NCI-H1436 (cell line): Measurements from ENCODE around the gene RUNX2.

Source experiments
- DNase-seq: peaks from one replicate; lab custom pipeline; 2025; lab: John Stamatoyannopoulos, UW

RUNX2 gene

DNA sequence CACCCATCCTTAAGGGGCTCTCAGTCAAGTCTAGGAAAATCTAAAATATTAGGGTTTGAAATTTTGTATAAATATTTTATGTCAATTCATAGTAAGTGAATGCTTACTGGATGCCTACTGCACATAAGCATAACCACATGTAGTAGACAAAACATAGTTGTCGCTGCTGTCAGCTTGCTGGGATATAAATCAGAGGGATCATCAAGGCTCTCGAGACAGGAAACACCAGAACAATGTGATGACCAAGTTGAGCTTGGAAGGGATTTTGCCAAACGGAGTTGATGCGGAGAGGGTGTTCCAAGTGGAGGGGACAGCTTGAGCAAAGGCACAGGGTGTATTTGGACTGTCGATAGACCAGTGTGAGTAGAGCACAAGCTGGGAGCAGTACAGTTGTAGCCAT, 155.4 kb downstream of the RUNX2 start:
- no peak for DNase-seq

DNA sequence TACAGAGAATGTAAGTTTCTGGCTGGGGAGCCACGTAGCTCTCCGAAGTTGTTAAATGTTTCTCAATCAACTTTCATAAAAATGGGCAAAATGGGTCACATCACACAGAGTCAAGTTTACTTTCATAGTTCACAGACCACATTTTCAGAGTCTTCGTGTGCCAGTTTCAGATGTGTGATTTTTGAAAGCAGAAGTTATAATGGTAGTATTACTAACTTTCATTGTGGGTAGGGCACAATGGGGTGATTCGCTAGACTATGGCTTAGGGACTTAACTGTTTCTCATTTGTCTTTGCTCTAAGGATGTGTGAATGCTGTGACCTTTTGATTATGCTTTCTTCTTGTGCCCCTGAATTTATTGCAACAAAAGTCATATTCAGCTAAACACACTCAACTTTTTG, 158.6 kb downstream of the RUNX2 start:
- no peak for DNase-seq

DNA sequence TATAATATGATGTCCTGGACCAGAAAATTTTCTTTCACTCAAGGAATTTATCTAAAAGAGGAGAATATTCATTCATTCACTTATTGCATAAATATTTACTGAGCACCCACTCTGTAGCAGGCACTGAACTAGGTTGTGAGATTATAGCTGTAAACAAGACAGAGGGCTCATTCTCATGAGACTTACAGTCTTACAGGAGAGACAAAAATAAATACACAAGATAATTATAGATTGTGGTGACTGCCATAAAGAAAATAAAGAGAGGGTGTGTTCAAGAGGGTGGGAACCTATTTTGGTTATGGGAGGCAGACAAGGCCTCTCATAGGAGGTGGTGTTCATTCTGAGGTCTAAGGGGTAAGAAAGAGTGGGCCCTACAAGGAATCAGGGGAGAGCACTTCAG, 159.5 kb downstream of the RUNX2 start:
- peak; percentile 20 for DNase-seq

DNA sequence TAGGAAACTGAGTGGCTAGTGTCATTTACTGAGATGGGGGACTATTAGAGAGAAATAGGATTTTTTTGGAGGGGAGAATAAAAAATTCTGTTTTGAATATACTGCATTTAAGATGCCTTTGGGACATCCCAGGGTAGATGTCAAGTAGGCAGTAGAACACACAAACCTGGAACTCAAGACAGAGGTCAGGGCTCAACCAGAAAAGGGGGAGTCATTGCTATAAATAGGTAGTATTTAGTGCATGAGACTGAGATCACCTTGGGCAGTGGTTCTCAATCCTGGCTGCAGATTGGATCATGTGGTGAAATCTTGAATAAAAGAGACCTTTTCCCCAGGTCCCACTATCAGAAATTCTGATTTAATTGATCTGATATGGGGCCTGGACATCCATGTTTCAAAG, 160.1 kb downstream of the RUNX2 start:
- no peak for DNase-seq

DNA sequence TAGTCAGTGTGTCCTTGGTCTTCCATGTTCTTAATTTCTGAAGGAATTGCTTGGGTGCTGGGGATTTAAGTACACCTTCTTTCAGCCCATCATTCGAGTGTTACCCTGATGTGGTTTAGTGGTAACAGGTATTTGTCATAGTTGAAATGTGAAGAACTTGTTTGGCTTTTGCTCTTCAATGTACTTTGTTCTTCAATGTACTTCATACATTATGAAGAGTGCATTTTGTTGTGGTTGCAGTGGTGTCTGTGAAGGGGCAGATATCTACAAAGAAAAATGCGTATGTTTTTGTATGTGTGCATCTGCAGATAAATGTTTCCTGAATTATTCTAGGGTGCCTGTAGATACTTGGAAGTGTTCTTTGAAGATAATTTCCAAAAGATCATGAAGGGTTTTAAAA, 160.8 kb downstream of the RUNX2 start:
- no peak for DNase-seq

DNA sequence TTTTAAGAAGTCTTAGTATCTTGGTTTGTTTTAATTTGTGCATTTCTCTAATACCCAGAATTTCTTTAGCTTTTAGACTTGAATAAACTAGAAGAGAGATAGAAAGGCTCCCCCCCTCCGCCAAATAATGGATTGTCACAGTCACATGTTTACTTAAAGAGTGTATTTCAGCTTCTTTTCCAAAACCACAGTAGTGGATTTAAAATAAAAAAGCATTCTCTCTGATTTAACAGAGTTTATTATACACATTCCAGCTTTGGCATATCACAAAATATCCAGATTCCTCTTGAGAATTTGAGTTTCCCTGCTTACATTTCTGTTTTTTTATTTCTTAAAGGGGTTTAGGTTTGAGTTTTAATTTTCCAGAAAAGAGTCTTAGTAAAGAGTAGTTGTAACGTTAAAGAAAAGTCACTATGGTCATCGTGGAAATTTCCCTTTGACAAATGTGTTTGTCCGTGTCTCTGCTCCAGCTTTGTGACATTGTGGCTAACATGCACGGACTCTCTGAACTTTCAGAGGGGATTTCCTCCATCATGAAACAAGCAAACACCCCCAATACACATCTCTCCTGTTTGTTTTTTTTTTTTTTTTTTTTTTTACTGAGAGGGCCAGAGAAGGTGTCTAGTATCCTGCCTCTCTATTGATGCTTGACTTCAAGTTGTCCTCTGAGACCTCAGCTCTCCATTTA, 163.1 kb downstream of the RUNX2 start:
- DNase-seq, result no peak

DNA sequence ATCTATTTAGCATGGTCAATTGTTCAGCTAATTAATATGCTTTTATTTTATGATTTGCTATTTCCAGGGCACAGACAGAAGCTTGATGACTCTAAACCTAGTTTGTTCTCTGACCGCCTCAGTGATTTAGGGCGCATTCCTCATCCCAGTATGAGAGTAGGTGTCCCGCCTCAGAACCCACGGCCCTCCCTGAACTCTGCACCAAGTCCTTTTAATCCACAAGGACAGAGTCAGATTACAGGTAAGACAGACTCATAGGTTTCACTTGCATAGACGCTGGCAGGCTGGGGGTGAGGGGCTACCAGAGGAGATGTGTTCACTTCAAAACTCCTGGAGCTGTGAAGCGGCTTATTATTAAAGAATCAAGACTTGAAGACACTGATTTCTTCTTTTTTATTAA, 163.7 kb downstream of the RUNX2 start:
- no peak for DNase-seq

DNA sequence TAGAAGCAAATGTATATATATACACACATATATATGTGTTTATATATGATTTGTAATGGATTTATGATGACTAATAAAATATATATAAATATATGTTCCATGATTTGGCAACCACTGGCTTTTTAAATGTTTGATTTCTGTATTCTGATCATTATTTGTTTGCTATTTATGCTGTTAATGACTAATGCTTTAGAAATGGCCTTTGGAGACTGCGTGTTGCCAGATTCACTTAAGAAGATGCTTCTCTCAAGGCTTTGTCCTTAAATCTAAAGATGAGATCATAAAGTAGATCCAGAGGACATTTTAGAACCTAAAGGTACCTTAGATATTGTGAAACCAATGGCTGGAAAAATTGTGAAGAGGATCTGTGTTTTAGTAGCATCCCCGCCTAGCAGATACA, 165.6 kb downstream of the RUNX2 start:
- DNase-seq, result no peak

DNA sequence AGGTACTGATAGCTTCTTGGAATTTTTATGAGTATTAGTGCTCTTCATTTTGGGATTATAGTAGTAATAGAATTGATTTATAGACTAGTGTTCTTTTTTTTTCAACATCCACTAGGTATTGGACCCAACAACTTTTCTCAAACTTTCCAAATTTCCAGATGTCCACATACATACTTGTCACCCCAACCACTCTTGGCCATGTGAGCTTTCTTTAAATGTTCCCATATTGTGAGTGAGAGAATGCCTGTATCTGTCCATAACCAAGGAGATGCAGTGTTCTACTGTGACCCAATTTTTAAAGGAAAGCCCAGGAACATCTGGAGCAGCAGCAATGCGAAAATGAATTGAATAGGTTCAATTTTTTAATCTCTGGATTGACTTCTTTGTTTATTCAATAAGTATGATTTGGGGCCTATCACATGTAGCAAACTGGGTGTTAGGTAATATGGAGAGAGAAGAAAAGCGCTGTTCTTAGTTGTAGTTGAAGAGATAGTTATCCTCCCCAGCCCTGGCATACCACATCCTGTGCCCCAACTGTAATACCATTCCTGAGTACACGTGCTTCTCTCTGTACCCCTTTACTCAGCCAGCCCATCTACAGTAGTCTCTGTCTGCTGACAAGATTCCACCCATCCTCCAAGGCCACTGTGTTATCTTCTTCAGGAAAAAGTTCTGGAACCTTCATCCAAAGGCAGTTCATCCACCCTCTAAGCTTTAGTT, 166.4 kb downstream of the RUNX2 start:
- DNase-seq, result no peak

DNA sequence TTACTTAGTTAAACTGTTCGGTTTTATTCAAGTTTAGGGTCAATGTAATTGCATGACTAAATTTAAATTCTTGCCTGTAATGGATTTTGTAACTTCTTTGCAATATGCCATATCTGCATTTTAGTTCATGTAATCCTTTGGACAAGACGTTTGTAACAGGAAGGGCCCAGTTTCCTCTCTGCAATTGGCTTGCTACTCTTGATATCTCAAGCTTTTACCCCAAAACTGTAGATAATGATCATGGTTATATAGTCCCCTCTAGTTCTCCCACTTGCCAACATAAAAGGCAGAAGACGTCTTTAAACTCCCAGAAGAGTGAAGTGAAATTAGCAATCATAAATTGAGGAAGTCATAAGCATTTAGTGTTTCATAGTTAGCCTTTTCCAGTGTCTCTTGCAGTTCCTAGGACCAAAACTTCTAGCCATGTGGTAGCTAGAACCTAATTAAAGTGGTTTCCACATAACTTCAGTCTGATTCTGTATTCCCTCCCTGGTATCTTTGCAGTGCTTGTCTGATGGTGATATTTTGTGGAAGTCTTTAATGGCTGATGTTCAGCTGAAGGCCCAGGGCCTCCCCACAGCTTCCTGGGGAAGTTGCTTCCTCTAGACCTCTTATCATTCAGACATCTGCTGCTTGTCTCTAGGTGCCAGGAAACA, 167.4 kb downstream of the RUNX2 start:
- DNase-seq, result no peak

DNA sequence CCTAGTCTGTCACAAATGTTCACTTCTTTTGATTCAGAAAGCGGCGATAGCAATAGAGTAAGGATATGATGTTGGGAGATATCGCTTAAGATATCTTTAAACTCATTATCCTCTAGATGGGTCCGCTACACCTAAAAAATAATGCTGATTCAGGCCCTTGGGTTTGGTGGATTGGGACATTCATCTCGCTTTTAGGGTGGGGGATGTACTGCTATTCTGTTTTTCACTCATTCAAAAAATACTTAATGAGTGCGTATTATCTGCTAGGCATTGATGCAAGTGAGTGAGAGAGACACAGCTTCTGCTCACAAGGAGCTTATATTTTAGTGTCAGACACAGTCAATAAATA, 167.9 kb downstream of the RUNX2 start:
- DNase-seq, result no peak

DNA sequence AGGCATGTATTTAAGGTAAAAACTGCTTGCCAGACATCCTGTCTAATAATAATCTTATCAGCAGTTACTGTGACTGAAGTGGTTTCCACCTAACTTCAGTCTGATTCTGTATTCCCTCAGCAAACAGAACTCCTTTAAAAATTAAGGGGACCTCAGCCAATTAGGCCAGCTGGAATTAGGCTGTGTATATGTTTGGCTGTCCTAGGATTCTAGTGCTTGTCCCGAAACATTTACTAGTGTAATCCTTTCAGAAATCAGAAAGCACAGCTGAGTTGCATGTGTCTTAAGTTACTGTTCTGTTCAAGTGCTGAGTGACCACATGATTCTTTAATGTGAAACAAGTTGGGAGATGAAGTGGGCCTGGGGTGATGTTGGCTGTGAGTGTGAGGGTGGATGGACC, 170.5 kb downstream of the RUNX2 start:
- DNase-seq, result no peak

DNA sequence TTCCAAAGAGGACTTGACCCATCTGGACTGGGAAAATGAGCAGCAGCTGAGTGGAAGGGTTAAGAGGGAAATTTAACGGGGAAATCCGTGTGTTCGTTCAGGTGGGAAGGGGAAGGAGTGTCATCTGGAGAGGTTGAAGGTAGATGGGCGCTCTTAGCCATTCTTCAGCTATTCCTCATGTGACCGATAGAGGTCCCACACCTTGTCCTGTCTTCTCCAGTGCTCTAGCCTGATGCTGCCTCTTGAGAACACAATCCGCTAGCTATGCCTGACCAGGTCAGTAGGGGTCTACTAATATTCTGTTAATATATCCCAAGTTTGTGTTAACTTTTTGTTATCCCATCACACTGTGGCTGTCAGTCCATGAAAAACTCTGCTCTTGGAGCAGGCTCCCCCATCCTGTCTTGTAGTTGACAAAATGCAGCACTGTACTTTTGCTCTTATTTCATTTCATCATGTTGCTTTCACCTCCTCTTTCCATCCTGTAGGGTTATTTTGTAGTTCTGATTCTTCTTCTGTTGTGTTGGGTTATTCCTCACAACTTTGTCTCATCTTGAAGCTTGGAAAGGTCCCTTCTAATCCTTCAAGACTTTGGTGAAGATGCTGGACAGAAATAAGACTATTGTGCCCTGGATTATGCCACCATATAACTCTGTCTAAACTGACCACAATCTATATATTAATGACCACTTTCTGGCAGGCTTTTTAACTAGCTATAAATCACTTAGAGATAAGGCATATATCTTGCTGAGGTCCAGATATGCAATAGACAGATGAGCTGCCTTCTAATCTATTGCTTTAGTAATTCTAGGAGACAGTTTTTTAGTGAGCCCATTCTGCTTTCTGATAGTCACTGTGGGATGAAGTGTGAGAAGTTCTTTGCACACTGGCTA, 173.0 kb downstream of the RUNX2 start:
- DNase-seq, result no peak

DNA sequence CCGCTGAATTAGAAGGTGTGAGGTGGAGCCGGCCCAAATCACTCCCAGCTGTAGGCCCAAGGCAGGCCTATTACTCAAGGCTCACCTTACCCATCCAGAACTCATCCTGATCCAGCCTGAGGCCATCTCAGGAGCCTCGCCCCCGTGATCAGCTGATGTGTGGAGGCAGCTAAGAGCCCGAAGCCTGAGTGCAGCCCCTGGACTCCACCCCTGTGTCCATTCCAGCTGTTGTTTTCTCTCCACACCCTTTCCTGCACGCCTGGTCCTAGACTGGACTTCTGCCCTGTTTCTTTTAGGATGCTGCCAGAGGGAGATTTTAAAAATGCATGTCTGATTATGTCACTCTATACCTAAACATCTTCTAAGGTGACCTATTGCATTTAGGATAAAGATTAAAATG, 174.3 kb downstream of the RUNX2 start:
- no peak for DNase-seq

DNA sequence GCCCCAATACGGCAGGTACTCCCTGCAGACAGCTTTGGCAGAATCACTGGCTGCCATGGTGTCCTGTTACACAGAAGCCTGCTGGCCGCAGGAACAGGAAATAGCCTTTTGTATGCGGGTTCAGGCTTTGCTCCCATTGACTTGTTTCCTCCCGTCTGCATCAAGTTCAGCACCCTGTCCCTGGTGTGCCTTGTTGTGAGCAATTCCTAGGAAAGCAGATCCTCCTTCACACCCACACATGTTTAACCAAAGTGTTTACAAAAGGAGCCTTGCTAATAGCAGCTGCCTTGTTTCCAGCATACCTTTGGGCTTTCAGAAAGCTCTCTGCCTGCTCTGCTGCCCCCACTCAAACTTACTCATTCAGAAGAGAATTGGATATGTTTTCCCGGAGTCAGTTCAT, 176.8 kb downstream of the RUNX2 start:
- DNase-seq, result no peak

DNA sequence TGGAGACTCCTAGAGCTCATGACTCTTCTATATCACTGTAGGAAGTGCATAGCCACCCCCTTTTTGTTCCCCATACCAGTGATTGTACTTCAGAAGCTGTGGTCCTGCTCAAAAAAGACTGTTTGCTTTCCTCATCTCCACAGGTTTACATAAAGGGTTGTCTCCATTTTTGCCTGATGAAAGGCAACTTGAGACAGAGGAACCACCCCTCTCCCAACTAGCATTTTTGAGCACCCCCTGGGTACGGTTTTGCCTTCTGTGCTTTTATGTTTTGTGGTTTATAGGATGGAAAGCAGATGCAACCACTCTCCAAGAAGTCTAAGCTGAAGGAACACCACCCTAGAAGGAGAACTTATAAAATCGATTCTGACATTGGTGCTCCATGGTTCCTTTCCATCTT, 177.3 kb downstream of the RUNX2 start:
- no peak for DNase-seq

DNA sequence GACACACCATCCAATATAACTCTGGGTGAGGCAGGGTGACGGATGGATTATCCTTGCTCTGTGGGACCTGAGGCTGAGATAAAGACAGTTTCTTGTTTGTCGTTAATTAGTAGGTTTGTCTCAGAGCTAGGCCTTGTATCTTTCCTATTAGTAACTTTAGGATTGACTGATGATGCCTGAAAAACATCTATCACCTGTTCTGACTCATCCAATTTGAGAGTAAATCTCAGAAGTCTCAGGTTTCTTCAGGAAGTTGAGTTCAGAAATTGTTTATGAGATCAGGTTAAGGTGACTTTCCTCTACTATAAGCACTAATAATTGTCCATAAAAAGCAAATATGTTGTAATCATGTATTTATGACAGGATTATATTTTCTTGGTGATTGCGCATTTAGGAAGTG, 179.1 kb downstream of the RUNX2 start:
- DNase-seq, result no peak

DNA sequence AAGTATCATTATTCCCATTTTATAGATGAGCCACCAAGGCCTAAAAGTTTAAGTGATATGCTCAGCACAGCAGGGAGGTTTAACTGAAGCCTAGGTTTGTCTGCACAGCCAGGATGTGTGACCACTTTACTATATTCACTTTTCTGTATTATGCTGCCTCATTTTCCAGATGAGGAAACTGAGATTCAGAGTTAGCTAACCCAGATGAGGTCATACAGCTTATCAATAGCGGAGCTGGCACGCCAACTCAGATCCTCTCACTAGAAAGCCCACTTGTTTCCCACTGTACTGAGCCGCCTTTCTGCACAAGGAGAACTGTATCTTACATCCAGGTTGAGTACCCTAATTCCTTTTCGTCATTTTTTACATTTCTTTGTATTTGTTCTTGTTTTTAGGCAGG, 181.3 kb downstream of the RUNX2 start:
- no peak for DNase-seq

DNA sequence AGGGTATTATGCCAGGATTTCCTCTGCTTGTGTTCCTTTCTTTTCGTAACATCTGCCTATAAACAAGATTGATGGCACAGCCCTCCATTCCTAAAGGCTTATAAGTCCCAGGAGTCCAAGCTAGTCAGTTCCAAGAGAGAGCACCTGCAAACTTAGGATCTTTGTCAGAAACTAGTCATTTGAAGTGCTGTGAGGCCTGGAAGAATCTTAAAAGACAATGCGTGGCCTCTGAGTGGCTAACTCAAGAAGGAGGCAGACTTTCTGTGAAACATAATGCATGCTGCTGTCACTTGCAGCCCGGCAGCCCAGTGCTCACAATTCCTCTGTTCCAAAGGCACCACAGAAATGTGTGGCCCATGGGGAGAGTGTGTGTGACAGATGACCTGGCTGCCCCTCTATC, 184.6 kb downstream of the RUNX2 start:
- DNase-seq, result no peak

DNA sequence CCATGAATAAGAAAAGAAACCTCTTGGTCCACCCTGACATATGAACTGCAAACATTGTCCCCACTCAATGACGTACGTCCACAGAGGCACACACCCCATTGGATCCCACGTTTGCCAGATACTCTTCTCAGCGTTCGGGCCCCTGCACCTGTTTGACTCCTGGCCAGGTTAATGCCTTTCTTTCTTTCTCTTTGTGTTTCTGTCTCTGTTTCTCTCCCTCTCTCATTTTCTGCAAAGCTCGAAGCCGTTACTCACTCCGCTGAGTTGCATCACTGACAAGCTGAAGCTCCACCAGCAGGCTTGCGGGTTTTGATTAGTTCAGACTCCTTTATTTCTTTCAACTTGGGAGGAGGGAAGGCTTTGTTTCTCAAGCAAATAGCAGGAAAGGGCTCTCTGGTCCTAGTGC, 185.1 kb downstream of the RUNX2 start:
- DNase-seq, result no peak

DNA sequence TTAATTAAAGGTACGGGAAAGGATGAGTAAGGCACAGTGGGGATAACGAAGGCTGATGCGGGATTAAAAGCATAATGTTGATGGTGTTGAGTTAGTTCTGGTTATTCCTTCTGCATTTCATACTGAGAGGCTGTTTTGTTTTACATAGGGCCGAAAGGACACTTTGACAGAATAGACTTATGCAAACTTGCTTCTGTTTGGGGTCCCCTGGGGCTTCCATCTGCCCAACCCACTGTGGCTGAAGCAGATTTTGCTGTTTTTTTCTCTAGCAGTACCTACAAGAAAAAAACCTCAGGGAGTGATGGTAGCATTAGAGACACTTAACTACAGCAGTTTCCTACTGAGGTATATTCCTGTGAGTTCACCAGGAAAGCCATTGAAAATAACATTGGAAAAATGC, 185.7 kb downstream of the RUNX2 start:
- no peak for DNase-seq

DNA sequence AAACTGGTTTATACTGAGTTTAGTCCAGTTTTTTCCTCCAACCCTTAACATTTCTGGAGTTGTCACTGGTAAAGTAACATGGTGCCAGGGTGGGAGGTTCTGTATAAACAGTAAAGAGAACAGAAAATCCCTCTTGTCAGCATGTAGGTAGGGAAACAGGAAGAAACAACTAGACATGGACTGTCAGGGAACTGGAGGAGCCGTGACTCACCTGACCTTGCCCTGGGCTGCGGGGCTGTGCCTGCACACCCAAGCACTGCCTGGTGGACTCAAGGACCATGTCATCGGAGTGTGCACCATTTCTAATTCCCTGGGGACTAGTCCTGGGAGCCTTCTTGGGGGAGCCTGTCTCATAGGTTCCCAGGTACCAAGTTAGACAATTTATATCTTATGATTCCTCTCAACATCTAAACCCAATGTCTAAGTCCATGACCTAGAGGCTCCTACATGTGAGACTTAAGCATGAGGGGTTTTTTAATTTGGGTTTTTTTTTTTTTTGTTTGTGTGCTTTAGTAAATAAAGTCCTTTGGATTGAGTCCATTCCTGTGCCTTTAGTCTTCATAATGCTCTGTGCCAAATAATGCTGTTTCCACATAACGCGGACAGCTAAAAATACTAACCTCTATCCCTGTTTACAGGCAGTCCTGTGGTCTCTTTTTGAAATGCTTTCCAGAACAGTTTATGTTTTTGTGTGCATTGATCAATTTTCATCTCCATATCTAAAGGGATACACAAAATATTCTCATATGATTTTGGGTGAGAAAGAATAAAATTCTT, 186.5 kb downstream of the RUNX2 start:
- DNase-seq, result no peak
